Measurements from ENCODE around the gene CELF5.
"Not testable (repeated sequence)": the region's sequence is repeated elsewhere in the genome, so short reads cannot be mapped to it uniquely, and the experiment has no call there.

The CELF5 gene

DNA sequence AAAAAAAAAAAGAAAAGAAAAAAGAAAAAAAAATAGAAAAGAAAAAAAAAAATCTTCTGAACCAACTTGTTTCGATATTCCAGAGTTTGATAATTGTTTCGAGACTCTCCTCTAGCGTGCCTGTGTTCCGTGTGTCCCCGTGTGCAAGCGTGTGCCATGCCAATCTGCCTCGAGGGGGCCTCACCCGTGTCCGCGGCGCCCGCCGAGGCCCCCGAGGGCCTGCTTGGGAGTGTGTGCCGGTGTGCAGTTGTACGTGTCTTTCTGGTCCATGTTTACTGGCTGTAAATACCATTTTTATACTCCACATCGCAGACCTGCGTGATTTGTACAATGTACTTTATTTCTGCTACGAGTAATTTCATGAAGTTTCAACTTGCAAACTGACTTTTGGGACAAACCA, 72.0 kb downstream of the CELF5 start:
- no peak for DNase-seq

DNA sequence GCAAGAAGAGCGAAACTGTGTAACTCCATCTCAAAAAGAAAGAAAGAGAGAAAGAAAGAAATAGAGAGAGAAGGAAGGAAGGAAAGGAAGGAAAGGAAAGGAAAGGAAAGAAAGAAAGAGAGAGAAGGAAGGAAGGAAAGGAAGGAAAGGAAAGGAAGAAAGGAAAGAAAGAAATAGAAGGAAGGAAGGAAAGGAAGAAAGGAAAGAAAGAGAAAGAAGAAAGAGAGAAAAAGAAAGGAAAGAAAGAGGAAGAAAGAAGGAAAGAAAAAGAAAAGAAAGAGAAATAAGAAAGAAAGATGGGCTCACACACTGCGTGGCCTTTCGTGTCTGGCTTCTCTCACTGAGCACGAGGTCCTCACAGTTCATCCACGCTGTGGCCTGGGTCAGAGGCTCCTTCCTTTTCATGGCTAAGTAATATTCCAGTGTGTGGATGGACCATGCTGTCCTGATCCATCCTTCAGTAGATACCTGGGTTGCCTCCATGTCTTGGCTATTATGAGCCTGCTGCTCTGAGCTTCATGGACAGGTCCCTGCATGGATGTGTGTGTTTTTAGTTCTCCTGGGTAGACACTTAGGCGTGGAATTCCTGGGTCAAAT, 74.5 kb downstream of the CELF5 start:
- no peak for DNase-seq

DNA sequence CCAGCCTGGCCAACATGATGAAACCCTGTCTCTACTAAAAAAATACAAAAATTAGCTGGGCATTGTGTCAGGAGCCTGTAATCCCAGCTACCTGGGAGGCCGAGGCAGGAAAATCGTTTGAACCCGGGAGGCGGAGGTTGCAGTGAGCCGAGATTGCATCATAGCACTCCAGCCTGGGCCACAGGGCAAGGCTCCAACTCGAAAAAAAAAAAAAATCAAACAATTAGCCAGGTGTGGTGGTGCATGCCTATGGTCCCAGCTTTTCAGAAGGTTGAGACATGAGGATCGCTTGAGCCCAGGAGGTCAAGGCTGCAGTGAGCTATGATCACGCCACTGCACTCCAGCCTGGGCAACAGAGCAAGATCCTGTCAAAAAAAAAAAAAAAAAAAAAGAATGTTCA, 76.1 kb downstream of the CELF5 start:
- DNase-seq = not testable (repeated sequence)

DNA sequence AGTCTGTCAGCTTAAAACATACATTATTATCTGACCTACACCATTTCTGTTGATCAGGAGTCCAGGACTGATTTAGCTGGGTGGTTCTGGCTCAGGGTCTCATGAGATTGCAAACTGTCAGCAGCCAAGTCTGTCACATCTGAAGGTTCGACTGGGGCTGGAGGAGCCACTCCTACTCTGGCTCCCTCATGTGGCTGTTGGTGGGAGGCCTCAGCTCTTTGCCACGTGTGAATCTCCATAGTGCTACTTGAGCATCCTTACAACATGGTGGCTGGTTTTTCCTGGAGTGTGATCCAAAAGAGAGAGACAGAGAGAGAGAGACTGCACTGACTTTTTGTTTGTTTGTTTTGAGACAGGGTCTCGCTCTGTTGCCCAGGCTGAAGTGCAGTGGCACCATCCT, 78.3 kb downstream of the CELF5 start:
- DNase-seq = peak; percentile 43

DNA sequence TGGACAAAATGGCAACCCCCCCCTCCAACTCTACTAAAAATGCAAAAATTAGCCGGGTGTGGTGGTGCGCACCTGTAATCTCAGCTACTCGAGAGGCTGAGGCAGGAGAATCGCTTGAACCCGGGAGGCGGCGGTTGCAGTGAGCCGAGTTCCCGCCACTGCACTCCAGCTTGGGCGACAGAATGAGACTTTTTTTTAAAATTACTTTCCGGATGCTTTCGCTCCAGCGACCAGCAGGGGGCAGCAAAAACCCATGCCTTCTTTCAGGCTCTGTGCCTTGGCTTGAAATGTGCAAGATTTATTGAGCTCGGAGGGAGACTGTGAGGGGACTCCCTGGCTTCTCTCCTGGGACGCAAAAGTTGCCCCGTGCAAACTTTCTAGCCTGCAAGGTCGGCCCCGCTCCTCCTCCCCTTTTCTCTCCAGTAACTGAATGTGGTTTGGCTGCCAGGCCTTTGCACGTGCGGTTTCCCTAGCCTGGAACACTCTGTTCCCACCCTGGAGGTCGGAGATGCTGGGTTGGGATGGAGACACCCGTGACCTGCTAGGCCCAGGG, 80.5 kb downstream of the CELF5 start:
- DNase-seq = peak; percentile 79

DNA sequence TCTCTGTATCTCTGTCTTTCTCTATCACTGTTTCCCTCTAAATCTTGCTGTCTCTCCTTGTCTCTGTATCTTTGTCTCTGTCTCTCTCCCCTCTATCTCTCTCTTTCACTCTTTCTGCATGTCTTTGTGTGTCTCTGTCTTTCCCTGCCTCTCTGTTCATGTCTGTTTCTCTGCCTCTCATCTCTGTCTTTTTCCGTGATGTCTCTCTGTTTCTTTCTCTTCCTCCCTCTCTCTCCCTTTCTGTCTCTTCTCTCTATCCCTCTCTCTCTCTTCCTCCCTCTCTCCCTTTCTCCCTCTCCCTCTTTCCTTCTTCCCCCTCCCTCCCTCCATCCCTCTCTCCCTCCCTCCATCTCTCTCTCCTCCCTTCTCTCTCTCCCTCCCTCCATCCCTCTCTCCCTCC, 85.3 kb downstream of the CELF5 start:
- no peak for DNase-seq

DNA sequence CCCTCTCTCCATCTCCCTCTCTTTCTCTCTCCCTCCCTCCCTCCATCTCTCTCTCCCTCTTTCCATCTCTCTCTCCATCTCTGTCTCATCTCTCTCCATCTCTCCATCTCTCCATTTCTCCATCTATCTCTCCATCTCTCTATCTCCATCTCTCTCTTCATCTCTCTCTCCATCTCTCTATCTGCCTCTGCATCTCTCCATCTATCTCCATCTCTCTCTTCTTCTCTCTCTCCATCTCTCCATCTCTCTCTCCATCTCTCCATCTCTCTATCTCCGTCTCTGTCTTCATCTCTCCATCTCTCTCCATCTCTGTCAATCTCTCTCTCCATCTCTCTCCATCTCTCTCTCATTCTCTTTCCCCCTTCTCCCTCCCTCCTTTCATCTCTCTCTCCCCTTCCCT, 85.8 kb downstream of the CELF5 start:
- DNase-seq = no peak

DNA sequence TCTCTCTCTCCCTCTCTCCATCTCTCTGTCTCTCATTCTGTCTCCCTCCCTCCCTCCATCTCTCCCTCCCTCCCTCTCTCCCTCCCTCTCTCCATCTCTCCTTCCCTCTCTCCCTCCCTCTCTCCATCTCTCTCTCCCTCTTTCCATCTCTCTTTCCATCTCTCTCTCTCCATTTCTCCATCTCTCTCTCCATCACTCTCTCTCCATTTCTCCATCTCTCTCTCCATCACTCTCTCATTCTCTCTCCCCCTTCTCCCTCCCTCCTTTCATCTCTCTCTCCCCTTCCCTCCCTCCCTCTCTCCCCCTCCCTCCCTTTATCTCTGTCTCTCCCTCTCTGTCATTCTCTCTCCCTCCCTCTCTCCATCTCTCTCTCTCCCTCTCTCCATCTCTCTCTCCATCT, 86.2 kb downstream of the CELF5 start:
- no peak for DNase-seq

DNA sequence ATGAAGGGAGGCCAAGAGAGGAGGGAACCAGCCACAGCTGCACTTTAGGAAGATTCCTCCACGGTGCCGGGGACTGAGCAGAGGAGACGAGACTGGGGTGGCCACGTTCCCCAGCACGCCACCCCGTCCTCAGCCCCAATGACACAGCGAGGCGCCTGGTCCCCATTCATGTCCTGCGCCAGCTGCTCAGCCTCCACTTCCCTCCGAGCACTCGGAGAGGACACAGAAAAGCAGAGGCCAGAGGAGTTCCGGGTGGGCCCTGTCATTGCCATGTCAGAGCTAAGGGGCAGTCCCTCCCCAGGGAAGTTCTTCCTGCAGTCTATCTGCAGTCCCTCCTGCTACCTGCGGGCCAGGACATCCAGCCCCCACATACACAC, 88.7 kb downstream of the CELF5 start:
- DNase-seq = no peak

DNA sequence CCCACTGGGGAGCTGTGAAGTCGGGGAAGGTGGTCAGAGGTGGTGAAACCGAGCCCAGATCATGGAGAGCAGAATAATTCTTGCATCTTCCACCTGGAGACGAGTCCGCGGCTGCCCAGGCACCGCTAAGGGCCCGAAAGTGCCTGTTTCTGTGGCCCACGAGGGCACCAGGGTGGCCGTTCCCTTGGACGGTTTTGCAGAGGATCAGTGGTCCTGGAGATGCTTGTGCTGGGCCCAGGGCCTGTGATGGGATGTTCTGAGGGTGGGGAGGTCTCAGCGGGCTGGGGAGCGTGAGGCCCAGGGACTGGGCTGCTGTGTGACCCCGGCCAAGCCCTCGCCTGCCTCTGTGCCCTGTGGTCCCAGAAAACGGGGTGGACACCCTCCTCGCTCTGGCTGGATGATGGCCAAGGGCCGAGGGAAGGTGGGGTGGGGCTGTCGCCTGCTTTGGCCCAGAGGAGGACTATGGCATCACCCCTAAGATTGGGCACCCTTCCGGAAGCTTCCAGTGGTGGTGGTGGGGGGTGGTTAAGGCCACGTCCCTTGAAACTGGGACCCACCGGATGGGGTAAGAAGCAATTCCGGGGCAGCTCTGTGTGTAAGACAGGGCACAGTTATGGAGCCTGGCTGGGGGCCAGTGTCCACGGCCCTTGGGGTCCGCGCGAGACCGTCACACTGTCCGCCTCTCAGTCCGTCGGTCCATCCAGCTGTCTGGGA, 90.7 kb downstream of the CELF5 start:
- no peak for DNase-seq

DNA sequence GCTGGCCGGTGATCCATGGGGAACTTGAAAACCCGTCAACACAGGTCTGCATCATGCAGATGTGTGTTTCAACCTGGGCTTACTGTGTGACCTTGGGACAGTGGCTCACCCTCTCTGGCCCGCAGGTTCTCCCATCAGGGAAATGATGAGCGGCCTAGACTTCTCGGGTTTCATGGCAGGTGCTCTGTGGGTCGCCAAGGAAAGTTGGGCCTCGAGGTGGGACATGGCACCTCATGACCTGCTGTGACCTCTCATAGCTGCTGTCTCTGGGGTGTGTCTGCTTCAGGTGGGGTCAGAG, 91.2 kb downstream of the CELF5 start:
- no peak for DNase-seq

DNA sequence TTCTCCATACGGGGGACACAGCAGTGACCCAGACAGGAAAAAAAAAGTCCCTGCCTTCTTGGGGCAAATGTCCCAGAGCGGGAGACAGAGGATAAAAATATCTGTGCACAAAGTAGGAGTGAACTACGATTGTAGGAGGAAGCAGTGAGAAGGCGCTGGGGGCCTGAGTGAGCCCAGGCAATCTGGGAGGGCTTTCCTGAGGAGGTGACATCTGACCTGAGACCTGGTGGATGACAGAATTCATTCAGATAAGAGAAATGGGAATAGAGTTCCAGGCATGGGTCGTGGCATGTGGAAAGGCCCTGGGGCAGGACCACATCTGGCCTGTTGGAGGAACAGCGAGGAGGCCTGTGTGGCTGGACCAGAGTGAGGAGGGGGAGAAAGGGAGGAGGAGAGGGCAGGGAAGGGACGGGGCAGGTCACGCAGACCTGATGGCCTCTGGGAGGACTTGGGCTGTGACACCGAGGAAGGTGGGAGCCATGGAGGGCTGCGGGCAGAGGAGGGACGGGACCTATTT, 91.7 kb downstream of the CELF5 start:
- no peak for DNase-seq

DNA sequence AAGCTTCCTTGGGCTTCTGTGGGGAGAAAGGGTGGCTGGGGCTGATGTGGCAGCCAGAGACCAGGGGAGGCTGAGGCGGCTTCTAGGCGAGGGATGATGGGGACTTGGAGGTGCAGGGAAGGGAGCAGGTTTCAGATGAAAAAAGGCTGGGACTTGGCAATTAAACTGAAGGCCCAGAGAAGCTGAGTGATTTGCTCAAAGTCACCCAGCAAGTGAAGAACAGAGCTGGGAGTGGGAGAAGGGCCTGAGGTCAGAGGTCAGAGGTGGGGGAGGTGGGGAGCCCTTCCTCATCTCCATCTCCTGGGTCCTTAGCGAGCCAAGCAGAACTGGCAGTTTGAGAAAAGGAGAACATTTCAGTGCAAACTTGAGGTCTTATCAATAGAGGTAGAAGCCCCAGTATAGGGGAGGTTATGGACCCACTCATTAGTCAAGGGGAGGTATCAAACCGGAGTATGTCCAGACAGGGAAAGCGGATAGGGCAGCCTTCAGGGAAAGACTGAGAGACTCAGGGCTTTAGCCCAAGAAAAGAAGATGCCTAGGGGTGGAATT, 92.3 kb downstream of the CELF5 start:
- no peak for DNase-seq

DNA sequence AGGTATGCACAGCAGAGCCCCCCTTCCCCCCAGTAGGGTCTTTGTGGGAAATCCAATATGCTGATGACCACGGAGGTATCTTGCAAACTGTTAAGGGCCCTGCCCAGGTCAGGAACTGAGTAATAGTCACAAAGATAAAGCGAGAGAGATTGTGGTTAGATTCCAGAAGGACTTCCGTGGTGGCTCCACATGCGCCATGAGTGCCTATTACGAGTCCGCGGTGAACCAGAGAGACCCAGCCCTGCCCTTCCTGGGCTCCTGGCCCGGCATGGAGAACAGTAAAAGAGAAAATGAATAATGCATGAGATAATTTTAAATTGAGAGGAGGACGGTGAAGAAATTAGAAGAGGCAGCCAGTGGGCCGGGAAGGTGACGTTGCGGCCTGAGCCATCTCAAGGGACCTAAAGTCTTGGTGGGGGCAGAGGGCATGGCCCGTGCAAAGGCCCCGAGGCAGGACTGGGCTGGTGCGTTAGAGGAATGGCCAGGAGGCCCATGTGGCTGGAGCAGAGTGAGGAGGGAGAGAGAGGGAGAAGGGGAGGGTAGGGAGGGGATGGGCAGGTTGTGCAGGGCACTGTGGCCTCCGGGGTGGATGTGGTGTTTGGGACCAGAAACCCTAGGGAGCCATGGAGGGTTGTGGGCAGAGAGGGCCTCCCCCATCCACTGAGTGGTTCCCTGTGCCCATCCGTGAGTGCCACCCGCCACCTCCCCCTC, 95.3 kb downstream of the CELF5 start:
- DNase-seq = no peak

DNA sequence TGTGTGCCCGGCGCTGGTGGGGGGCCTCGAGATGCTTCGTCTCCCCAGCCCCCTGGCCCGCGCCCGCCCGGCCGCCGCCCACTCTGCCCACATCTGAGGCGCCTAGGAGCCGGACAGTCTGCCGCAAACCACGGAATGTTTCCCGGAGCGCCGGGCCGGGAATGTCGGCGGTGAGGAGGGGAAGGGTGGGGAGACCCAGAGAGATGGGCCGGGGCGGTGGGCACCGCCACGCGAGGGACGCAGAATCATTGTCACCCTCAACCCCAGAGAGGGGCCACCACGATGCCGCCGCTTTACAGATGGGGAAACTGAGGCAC, 95.9 kb downstream of the CELF5 start:
- no peak for DNase-seq

DNA sequence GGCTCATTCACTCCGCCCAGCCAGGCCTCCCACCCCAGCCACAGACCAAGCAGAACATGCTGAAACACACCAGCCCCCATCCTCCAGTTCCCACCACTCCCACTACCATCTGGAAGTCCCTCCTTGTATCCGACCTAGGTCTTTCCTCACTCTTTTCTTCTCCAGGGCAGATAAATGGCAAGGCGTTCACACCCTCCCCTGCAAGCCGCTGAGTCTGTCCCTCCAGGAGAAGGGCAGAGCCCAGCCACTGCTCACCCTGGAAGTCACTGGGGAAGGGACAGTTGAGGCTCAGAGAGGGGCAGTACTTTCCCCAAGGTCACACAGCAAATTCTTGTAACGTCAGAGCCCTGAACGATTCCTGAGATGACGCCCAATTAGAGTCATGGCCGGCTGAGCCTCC, 96.4 kb downstream of the CELF5 start:
- DNase-seq = no peak

DNA sequence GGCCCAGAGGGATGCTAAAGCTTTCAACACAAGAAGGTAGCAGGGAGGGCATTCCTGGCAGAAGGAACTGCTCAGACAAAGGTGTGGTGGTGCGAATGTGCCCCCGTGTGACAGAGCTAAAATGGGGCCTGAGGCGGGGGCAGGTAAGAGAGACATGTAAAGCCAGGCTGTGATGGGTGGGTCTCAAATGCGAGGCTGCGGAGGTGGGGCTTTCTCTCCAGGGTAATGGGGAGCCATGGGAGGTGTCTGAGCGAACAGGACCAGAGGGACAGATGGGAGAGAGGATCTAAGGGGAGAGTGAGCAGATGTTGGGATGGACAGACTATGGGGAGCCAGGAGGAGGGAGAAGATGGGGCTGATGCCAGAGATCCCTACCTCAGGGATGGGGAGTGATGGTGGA, 97.2 kb downstream of the CELF5 start:
- no peak for DNase-seq

DNA sequence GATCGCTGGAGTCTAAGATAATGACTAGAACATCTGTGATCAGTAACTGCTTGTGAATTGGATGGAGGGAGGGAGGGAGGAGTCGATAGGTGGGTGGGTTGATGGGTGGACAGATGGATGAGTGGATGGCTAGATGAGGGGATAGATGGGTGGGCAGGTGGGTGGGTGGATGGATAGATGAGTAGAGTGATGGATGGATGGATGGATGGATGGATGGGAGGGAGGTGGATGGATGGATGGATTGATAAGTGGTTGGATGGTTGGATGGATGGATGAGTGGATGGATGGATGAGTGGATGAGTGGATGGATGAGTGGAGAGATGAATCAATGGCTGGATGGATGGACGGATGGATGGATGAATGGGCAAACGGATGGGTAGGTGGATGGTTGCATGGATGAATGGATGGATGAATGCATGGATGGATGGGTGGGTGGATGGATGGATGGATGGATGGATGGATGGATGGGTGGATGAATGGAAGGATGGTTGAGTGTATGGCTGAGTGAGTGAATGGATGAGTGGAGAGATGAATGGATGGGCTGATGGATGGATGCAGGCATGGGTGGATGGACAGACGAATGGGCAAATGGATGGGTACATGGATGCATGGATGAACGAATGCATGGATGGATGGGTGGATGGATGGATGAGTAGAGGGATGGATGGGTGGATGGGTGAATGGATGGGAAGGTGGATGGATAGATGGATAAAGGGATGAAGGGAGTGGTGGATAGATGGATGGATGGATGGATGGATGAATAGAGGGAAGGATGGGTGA, 97.9 kb downstream of the CELF5 start:
- DNase-seq = no peak

DNA sequence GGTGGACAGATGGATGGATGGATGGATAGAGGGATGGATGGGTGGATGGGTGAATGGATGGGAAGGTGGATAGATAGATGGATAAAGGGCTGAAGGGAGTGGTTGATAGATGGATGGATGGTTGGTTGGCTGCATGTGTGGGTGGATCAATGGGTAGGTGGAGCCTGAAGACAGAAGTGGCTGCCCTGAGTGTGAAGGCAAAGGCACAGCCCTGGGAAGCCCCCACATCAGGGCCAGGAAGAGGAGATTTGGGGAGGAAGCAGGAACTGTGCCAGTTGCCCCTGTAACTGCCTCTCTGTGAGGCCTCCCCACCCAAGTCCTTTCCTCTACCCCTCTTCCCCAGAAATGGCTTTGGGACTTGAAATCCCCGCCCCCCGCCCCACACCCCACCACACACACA, 98.6 kb downstream of the CELF5 start:
- no peak for DNase-seq

DNA sequence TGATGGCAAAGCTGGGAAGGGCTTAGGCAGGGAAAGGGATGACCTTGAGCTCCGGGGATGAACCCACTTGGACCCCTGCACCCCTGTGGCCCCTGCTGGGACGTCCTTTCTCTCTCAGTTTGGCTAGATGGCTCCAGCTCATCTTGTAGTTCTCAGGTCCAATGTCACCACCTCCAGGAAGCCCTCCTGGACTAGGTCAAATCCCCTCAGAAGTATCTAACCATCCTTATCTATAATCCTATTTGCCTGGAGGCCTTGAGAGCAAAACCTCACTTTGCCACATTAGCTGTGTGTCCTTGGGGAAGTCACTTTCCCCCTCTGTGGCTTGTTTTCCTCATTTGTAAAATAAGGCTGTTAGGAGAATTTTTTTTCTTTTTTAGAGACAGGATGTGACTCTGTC, 99.2 kb downstream of the CELF5 start:
- no peak for DNase-seq

DNA sequence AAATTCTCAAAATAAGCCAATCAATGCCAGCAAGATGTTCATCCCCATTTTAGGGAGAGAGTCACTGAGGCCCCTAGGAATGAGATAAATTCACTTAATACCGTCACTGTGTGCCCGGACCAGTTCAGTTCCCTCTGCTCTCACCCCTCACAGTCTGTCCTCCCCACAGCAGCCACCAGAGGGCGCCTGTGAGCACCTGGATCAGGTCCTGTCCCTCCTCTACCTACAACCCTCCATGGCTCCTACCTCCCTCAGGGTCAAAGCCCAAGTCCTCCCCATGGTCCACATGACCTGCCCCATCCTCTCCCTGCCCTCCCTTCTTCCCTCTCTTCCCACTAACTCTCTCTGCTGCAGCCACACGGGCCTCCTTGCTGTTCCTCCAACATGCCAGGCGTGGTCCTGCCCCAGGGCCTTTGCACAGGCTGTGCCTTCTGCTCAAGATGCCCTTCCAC, 100.0 kb downstream of the CELF5 start:
- peak; percentile 54 for DNase-seq

DNA sequence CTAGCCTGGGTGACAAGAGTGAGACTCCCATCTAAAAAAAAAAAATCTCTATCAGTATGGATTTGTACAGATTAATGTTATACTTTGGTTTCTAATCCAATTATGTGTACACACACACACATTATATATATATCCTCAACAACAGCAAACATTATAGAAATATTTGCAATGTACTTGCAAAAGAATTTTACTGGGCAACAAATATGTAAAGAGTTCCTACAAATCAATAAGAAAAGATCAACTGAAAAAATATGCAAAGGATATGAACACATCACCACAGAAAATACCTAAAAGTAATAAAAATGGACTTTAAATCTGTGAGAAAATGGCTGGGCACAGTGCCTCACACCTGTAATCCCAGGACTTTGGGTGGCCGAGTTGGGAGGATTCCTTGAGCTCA, 101.0 kb downstream of the CELF5 start:
- DNase-seq = no peak

DNA sequence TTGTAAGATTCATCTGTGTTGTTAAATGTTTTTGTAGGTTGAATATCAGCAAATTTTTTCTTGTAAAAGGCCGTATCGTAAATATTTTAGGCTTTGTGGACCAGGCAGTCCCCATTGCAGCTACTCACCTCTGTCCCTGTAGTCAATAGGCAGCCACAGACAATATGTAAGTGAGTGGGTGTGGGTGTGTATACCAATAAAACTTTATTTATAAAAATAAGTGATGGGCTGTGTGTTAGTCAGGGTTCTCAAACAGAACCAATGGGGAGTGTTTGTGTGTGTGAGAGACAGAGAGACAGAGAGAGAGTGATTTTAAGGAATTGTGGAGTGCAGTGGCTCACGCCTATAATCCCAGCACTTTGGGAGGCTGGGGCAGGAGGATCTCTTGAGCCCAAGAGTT, 104.3 kb downstream of the CELF5 start:
- DNase-seq = no peak

Data from NCI-H82 (cell line).